HFFc6 (cell line): ENCODE results near the gene LAD1. TPM values are rescaled to one million over a fixed set of nuclear protein-coding genes. Genes with fewer than 3 reads are reported as not detected.

Experiments used
- DNase-seq: peaks from one replicate; pipeline ENCODE4 v3.0.0-alpha.2; 2018
- H3K27ac Mint-ChIP-seq: 2 replicates; pipeline ENCODE4 v1.8.0; 2020; ENCODE audit warnings: mild to moderate bottlenecking, mixed read lengths
- H3K27me3 Mint-ChIP-seq: 2 replicates; pipeline ENCODE4 v1.8.0; 2021; ENCODE audit warnings: mild to moderate bottlenecking, moderate library complexity, mixed read lengths; ENCODE audit not compliant: insufficient read depth
- H3K36me3 Mint-ChIP-seq: 2 replicates; pipeline ENCODE4 v1.8.0; 2021; ENCODE audit warnings: low read depth, mixed read lengths
- H3K4me1 Mint-ChIP-seq: 2 replicates; pipeline ENCODE4 v1.8.0; 2020; ENCODE audit warnings: low read depth, mixed read lengths
- H3K4me3 Mint-ChIP-seq: 2 replicates; pipeline ENCODE4 v1.8.0; 2020; ENCODE audit warnings: mild to moderate bottlenecking, moderate library complexity, mixed read lengths
- H3K9me3 Mint-ChIP-seq: 2 replicates; pipeline ENCODE4 v1.8.0; 2020; ENCODE audit warnings: mild to moderate bottlenecking, mixed read lengths
- CTCF ChIP-seq: fragments of 200-600 bp; sonication (generic); IDR thresholded peaks from 2 replicates; pipeline ENCODE4 v1.5.0; 2021; ENCODE audit warnings: antibody characterized with exemption, mild to moderate bottlenecking
- total RNA-seq, 6 experiments: library from RNA; stranded (reverse); fragmentation: NEBNext Ultra II Directional; extraction: Animal tissue kit (Norgen Biotek cat#: 25700); gene quantifications; 2 replicates in 1 of 6; 3 replicates in 5 of 6; pipeline ENCODE4 v1.2.3, GENCODE V29; 2021

Gene LAD1
- total RNA-seq, 6 experiments from 2014 or later, result not detected

DNA sequence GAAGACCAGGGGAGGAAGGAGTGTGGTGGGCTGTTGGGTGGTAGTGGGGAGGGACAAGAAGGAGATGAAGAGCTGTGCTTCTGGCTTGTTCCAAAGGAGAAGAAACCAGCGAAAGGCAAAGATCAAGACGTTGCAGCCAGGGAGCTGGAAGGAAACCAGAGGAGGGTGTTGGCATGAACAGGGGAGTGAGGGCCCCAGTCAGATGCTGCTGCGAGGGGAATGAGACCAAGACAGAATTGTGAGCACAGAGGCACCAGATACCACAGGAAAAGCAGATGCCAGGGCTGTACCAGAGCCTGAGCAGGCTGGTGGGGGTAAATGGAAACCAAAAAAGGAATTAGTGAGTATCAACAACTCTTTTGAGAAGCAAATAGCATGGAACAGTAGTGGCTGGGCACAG lies 6.0 kb downstream of the LAD1 start:
- Mint-ChIP-seq H3K4me1 (no peaks in the 10 kb centered on the region), H3K4me3 (no peak overlapping the region), H3K27me3 (peaks cover 72% of the 10 kb centered on the region), H3K36me3 (no peaks in the 10 kb centered on the region), H3K27ac (no peak overlapping the region), H3K9me3 (no peaks in the 10 kb centered on the region)
- DNase-seq, result no peak
- no peak for TF ChIP-seq CTCF

GRCh38 chr1:201391651-201392511 lies 7.2 kb downstream of the LAD1 start:
- Mint-ChIP-seq H3K27ac (no peak overlapping the region), H3K4me3 (no peak overlapping the region), H3K27me3 (peaks cover 72% of the 10 kb centered on the region), H3K4me1 (no peaks in the 10 kb centered on the region), H3K36me3 (no peaks in the 10 kb centered on the region), H3K9me3 (no peaks in the 10 kb centered on the region)
- no peak for DNase-seq
- TF ChIP-seq CTCF, result no peak

GRCh38 chr1:201391225-201391624 lies 7.9 kb downstream of the LAD1 start:
- peaks cover 69% of the 10 kb centered on the region for H3K27me3 Mint-ChIP-seq
- H3K4me3 Mint-ChIP-seq, result no peak overlapping the region
- no peak for DNase-seq
- TF ChIP-seq CTCF, result no peak
- no peaks in the 10 kb centered on the region for H3K9me3 Mint-ChIP-seq
- H3K27ac Mint-ChIP-seq, result no peak overlapping the region
- H3K4me1 Mint-ChIP-seq, result no peaks in the 10 kb centered on the region
- no peaks in the 10 kb centered on the region for H3K36me3 Mint-ChIP-seq

DNA sequence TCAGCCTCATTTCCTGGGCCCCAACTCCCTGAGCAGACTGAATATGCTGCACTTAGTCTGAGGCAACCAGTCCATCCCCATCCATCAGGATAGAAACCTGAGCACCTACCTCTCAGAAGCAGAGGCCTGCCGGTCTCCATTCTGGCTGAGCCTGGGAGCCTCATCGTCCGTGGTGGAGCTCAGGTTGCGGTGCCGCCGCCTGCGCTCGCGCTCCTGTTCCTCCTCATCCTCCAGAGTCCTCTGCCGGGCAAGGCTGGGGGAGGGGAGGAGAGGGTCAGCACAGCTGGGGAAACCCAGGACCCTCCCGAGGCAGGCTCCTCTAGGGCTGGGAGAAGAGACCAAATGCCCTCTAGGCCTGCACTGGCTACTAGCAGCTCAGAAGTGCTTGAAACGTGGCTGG lies 10.1 kb downstream of the LAD1 start:
- TF ChIP-seq CTCF, result no peak
- Mint-ChIP-seq H3K27ac (no peak overlapping the region), H3K9me3 (no peaks in the 10 kb centered on the region), H3K4me3 (no peak overlapping the region), H3K36me3 (no peaks in the 10 kb centered on the region), H3K4me1 (peaks cover 16% of the 10 kb centered on the region), H3K27me3 (peaks cover 53% of the 10 kb centered on the region)
- no peak for DNase-seq

GRCh38 chr1:201386208-201386607 lies 12.9 kb downstream of the LAD1 start:
- Mint-ChIP-seq H3K27ac (no peak overlapping the region), H3K27me3 (peaks cover 25% of the 10 kb centered on the region), H3K4me1 (peaks cover 26% of the 10 kb centered on the region), H3K4me3 (no peak overlapping the region), H3K9me3 (no peaks in the 10 kb centered on the region), H3K36me3 (no peaks in the 10 kb centered on the region)
- DNase-seq, result no peak
- TF ChIP-seq CTCF, result no peak
